ENCODE measurements around the gene ANOS1. TPM values are rescaled to one million over a fixed set of nuclear protein-coding genes. Genes with fewer than 3 reads are reported as not detected.

Gene ANOS1
- polyA plus RNA-seq, 1 of the 3 experiments (the other 2 are of a cell fraction), result under 0.01 TPM

DNA sequence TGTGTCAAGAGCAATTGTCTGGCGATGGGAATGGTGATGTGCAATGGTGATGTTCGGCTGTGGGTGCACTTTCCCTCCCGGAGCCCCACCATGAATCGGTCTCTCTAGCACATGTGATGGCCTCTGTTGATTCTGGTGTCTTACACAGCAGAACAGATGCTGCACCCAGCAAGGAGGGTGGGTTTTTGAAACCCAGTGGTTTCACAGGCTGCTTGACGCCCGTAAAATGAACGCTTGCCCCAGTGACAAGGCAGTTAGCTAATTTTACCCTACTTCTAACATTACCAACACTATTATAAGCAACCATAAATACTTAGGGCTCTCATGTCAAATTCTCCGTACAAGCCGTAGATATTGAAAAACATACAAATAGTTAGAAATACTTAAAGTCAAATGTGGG, 5.9 kb upstream of the ANOS1 start (continued):
- no peak for TF ChIP-seq MEF2A (IDR thresholded peaks at IDR 0.05; ENCODE audit: borderline replicate concordance, low read depth)

GRCh38 chrX:8730812-8731558, 952 bp downstream of the ANOS1 start:
- WGBS (ENCODE audit: low lambda C conversion rate), result under 1% methylated on average over 32 of the region's 69 CpGs
- no peaks in the 10 kb centered on the region for H3K4me1 ChIP-seq (ENCODE audit: control insufficient read depth in 1 of 2, insufficient read depth in 2 of 2, low read depth in 1 of 2, low read length in 1 of 2)
- H3F3A ChIP-seq (replicated peaks; ENCODE audit: insufficient read depth), result no peaks in the 10 kb centered on the region
- H3K79me2 ChIP-seq (ENCODE audit: insufficient read depth), result no peaks in the 10 kb centered on the region
- no peak overlapping the region for H3K4me2 ChIP-seq
- DNase-seq, result peak; percentile 15
- H2AFZ ChIP-seq (ENCODE audit: low read depth), result no peak overlapping the region
- TF ChIP-seq MEF2A (IDR thresholded peaks at IDR 0.05; ENCODE audit: borderline replicate concordance, low read depth) (no peak), USF1 (IDR thresholded peaks at IDR 0.05; ENCODE audit: borderline replicate concordance, low read depth) (no peak), GABPA (IDR thresholded peaks at IDR 0.05; ENCODE audit: low read depth) (no peak), ZBTB33 (IDR thresholded peaks at IDR 0.05; ENCODE audit: borderline replicate concordance, low read depth) (no peak), GATA2 (CRISPR knock-in tag; IDR thresholded peaks at IDR 0.05) (no peak), RCOR1 (IDR thresholded peaks at IDR 0.05; ENCODE audit: low read length) (no peak), YY1 (IDR thresholded peaks at IDR 0.05; ENCODE audit: low read depth) (no peak), REST (IDR thresholded peaks at IDR 0.05; ENCODE audit: low read depth, low read length) (no peak), TCF12 (IDR thresholded peaks at IDR 0.05) (no peak), SIN3A (IDR thresholded peaks at IDR 0.05; ENCODE audit: borderline replicate concordance, low read depth, low read length) (no peak), TAF1 (IDR thresholded peaks at IDR 0.05; ENCODE audit: borderline replicate concordance, low read depth, low read length) (no peak), ELF1 (IDR thresholded peaks at IDR 0.05) (no peak), SMC3 (IDR thresholded peaks at IDR 0.05; ENCODE audit: low read depth, low read length) (no peak), EP300 (IDR thresholded peaks at IDR 0.05; ENCODE audit: borderline replicate concordance in 1 of 2, low read depth in 1 of 2, low read length in 1 of 2) (no peak), MXI1 (IDR thresholded peaks at IDR 0.05; ENCODE audit: low read depth, low read length) (no peak)
- TF ChIP-seq, protein P1, sequence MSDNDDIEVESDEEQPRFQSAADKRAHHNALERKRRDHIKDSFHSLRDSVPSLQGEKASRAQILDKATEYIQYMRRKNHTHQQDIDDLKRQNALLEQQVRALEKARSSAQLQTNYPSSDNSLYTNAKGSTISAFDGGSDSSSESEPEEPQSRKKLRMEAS (IDR thresholded peaks at IDR 0.05; ENCODE audit: low read depth), result no peak
- no peaks in the 10 kb centered on the region for H3K36me3 ChIP-seq (replicated peaks in 1 of 2; ENCODE audit: control insufficient read depth in 1 of 2, insufficient read depth in 2 of 2, low read length in 1 of 2)
- H3K27ac ChIP-seq (ENCODE audit: low read depth in 2 of 2, low read length in 1 of 2), result no peak overlapping the region
- ChIA-PET POLR2A (no interaction called here), CTCF (interaction anchor here (1.2 kb wide), 1 partner anchor 8 kb away, joined by 4 read pairs; no protein-coding TSS in a partner anchor)
- H3K27me3 ChIP-seq (ENCODE audit: insufficient read depth), result peaks cover 23% of the 10 kb centered on the region; the same call in 1 of the 2 replicates
- H3K9ac ChIP-seq, result no peak overlapping the region
- no peaks in the 10 kb centered on the region for H3K9me3 ChIP-seq
- H3K4me3 ChIP-seq (ENCODE audit: low read depth in 2 of 2, low read length in 1 of 2), result no peak overlapping the region
- no peaks in the 10 kb centered on the region for H4K20me1 ChIP-seq (ENCODE audit: insufficient read depth)
- no peaks in the 10 kb centered on the region for H3K9me2 ChIP-seq
